NK-92 (cell line): ENCODE data around the gene ZNF24.

Experiments
- DNase-seq: peaks from one replicate; lab custom pipeline; 2025; ENCODE audit not compliant: unreplicated experiment; lab: John Stamatoyannopoulos, UW

The ZNF24 gene

GRCh38 chr18:35355140-35355618, 11.0 kb upstream of the ZNF24 start:
- no peak for DNase-seq

GRCh38 chr18:35352778-35353177, 8.6 kb upstream of the ZNF24 start:
- no peak for DNase-seq

- DNase-seq = no peak
Observed at GRCh38 chr18:35352283-35352682, 8.1 kb upstream of the ZNF24 start.

- DNase-seq = no peak
Observed at GRCh38 chr18:35348001-35348400, 3.8 kb upstream of the ZNF24 start.

GRCh38 chr18:35345950-35346349, 1.7 kb upstream of the ZNF24 start:
- no peak for DNase-seq

GRCh38 chr18:35345460-35345921, 1.3 kb upstream of the ZNF24 start:
- no peak for DNase-seq

- DNase-seq = no peak
Observed at GRCh38 chr18:35344736-35345459, 678 bp upstream of the ZNF24 start.

- no peak for DNase-seq
Observed at GRCh38 chr18:35343488-35343935, 708 bp downstream of the ZNF24 start.

- DNase-seq = no peak
Observed at GRCh38 chr18:35337286-35337685, 6.9 kb downstream of the ZNF24 start.

- no peak for DNase-seq
Observed at GRCh38 chr18:35335866-35336265, 8.4 kb downstream of the ZNF24 start.

- DNase-seq = no peak
Observed at GRCh38 chr18:35334821-35335220, 9.4 kb downstream of the ZNF24 start.

- DNase-seq = no peak
Observed at GRCh38 chr18:35334212-35334611, 10.0 kb downstream of the ZNF24 start.

- no peak for DNase-seq
Observed at GRCh38 chr18:35331367-35332087, 12.7 kb downstream of the ZNF24 start.

- DNase-seq = no peak
Observed at GRCh38 chr18:35328868-35329267, 15.4 kb downstream of the ZNF24 start.

- no peak for DNase-seq
Observed at GRCh38 chr18:35326695-35327387, 17.4 kb downstream of the ZNF24 start.

- DNase-seq = no peak
Observed at GRCh38 chr18:35324926-35325655, 19.1 kb downstream of the ZNF24 start.

GRCh38 chr18:35322486-35323458, 21.4 kb downstream of the ZNF24 start:
- no peak for DNase-seq

- no peak for DNase-seq
Observed at GRCh38 chr18:35311496-35311895, 32.7 kb downstream of the ZNF24 start.

- DNase-seq = no peak
Observed at GRCh38 chr18:35306588-35307250, 37.5 kb downstream of the ZNF24 start.
